Measurements from ENCODE around the gene MYH13.

MYH13 gene

GRCh38 chr17:10349403-10349802, 23.4 kb downstream of the MYH13 start:
- H3K4me3 ChIP-seq (ENCODE audit: insufficient read length, low read depth) = no peak overlapping the region
- peak; percentile 6 for DNase-seq (ENCODE audit: low read depth, low spot score)
- no peaks in the 10 kb centered on the region for H3K36me3 ChIP-seq (ENCODE audit: insufficient read depth, insufficient read length, low read length)
- H3K9me3 ChIP-seq (ENCODE audit: insufficient read depth, low read length) = no peaks in the 10 kb centered on the region
- no peak for TF ChIP-seq YY1 (IDR thresholded peaks at IDR 0.05; ENCODE audit: insufficient read depth, insufficient read length)
- TF ChIP-seq ZNF274 (IDR thresholded peaks at IDR 0.05; ENCODE audit: low read depth, low read length) = no peak
- TF ChIP-seq SUZ12 (IDR thresholded peaks at IDR 0.05; ENCODE audit: extremely low read depth, insufficient read depth, insufficient read length) = no peak
- no peak overlapping the region for H3K9ac ChIP-seq (ENCODE audit: insufficient read length, low read depth)
- no peaks in the 10 kb centered on the region for H3K27me3 ChIP-seq (ENCODE audit: insufficient read depth, insufficient read length)
- H3K4me1 ChIP-seq (ENCODE audit: insufficient read depth, insufficient read length) = no peaks in the 10 kb centered on the region

GRCh38 chr17:10344816-10345215, 28.0 kb downstream of the MYH13 start:
- H3K9me3 ChIP-seq (ENCODE audit: insufficient read depth, low read length) = no peaks in the 10 kb centered on the region
- H3K27me3 ChIP-seq (ENCODE audit: insufficient read depth, insufficient read length) = no peaks in the 10 kb centered on the region
- no peak for DNase-seq (ENCODE audit: low read depth, low spot score)
- no peak overlapping the region for H3K4me3 ChIP-seq (ENCODE audit: insufficient read length, low read depth)
- TF ChIP-seq YY1 (IDR thresholded peaks at IDR 0.05; ENCODE audit: insufficient read depth, insufficient read length) (no peak), SUZ12 (IDR thresholded peaks at IDR 0.05; ENCODE audit: extremely low read depth, insufficient read depth, insufficient read length) (no peak), ZNF274 (IDR thresholded peaks at IDR 0.05; ENCODE audit: low read depth, low read length) (no peak)
- no peaks in the 10 kb centered on the region for H3K36me3 ChIP-seq (ENCODE audit: insufficient read depth, insufficient read length, low read length)
- no peaks in the 10 kb centered on the region for H3K4me1 ChIP-seq (ENCODE audit: insufficient read depth, insufficient read length)
- H3K9ac ChIP-seq (ENCODE audit: insufficient read length, low read depth) = no peak overlapping the region

- DNase-seq (ENCODE audit: low read depth, low spot score) = no peak
- no peak overlapping the region for H3K4me3 ChIP-seq (ENCODE audit: insufficient read length, low read depth)
- H3K9ac ChIP-seq (ENCODE audit: insufficient read length, low read depth) = no peak overlapping the region
- H3K4me1 ChIP-seq (ENCODE audit: insufficient read depth, insufficient read length) = peaks cover 4% of the 10 kb centered on the region
- TF ChIP-seq ZNF274 (IDR thresholded peaks at IDR 0.05; ENCODE audit: low read depth, low read length) (no peak), SUZ12 (IDR thresholded peaks at IDR 0.05; ENCODE audit: extremely low read depth, insufficient read depth, insufficient read length) (no peak), YY1 (IDR thresholded peaks at IDR 0.05; ENCODE audit: insufficient read depth, insufficient read length) (no peak)
- no peaks in the 10 kb centered on the region for H3K36me3 ChIP-seq (ENCODE audit: insufficient read depth, insufficient read length, low read length)
- no peaks in the 10 kb centered on the region for H3K27me3 ChIP-seq (ENCODE audit: insufficient read depth, insufficient read length)
- no peaks in the 10 kb centered on the region for H3K9me3 ChIP-seq (ENCODE audit: insufficient read depth, low read length)
Measured at GRCh38 chr17:10339051-10339450, 33.8 kb downstream of the MYH13 start.

GRCh38 chr17:10337976-10338375, 34.8 kb downstream of the MYH13 start:
- TF ChIP-seq YY1 (IDR thresholded peaks at IDR 0.05; ENCODE audit: insufficient read depth, insufficient read length) = no peak
- H3K36me3 ChIP-seq (ENCODE audit: insufficient read depth, insufficient read length, low read length) = no peaks in the 10 kb centered on the region
- no peak for DNase-seq (ENCODE audit: low read depth, low spot score)

GRCh38 chr17:10337136-10337535, 35.7 kb downstream of the MYH13 start:
- no peaks in the 10 kb centered on the region for H3K27me3 ChIP-seq (ENCODE audit: insufficient read depth, insufficient read length)
- H3K4me3 ChIP-seq (ENCODE audit: insufficient read length, low read depth) = no peak overlapping the region
- no peaks in the 10 kb centered on the region for H3K9me3 ChIP-seq (ENCODE audit: insufficient read depth, low read length)
- no peak overlapping the region for H3K9ac ChIP-seq (ENCODE audit: insufficient read length, low read depth)
- no peak for DNase-seq (ENCODE audit: low read depth, low spot score)
- peaks cover 4% of the 10 kb centered on the region for H3K4me1 ChIP-seq (ENCODE audit: insufficient read depth, insufficient read length)
- H3K36me3 ChIP-seq (ENCODE audit: insufficient read depth, insufficient read length, low read length) = no peaks in the 10 kb centered on the region
- TF ChIP-seq SUZ12 (IDR thresholded peaks at IDR 0.05; ENCODE audit: extremely low read depth, insufficient read depth, insufficient read length) = no peak
- TF ChIP-seq ZNF274 (IDR thresholded peaks at IDR 0.05; ENCODE audit: low read depth, low read length) = no peak
- no peak for TF ChIP-seq YY1 (IDR thresholded peaks at IDR 0.05; ENCODE audit: insufficient read depth, insufficient read length)

More at GRCh38 chr17:10337976-10338375, 34.8 kb downstream of the MYH13 start:
- Histone ChIP-seq H3K4me3 (ENCODE audit: insufficient read length, low read depth) (no peak overlapping the region), H3K9me3 (ENCODE audit: insufficient read depth, low read length) (no peaks in the 10 kb centered on the region), H3K4me1 (ENCODE audit: insufficient read depth, insufficient read length) (peaks cover 4% of the 10 kb centered on the region), H3K27me3 (ENCODE audit: insufficient read depth, insufficient read length) (no peaks in the 10 kb centered on the region), H3K9ac (ENCODE audit: insufficient read length, low read depth) (no peak overlapping the region)

- H3K4me3 ChIP-seq (ENCODE audit: insufficient read length, low read depth) = no peak overlapping the region
- peaks cover 4% of the 10 kb centered on the region for H3K4me1 ChIP-seq (ENCODE audit: insufficient read depth, insufficient read length)
- no peak for TF ChIP-seq ZNF274 (IDR thresholded peaks at IDR 0.05; ENCODE audit: low read depth, low read length)
- TF ChIP-seq YY1 (IDR thresholded peaks at IDR 0.05; ENCODE audit: insufficient read depth, insufficient read length) = no peak
- no peak for TF ChIP-seq SUZ12 (IDR thresholded peaks at IDR 0.05; ENCODE audit: extremely low read depth, insufficient read depth, insufficient read length)
- H3K36me3 ChIP-seq (ENCODE audit: insufficient read depth, insufficient read length, low read length) = no peaks in the 10 kb centered on the region
- no peaks in the 10 kb centered on the region for H3K27me3 ChIP-seq (ENCODE audit: insufficient read depth, insufficient read length)
- peak; percentile 36 for DNase-seq (ENCODE audit: low read depth, low spot score)
- H3K9me3 ChIP-seq (ENCODE audit: insufficient read depth, low read length) = no peaks in the 10 kb centered on the region
- no peak overlapping the region for H3K9ac ChIP-seq (ENCODE audit: insufficient read length, low read depth)
Measured at GRCh38 chr17:10336393-10336792, 36.4 kb downstream of the MYH13 start.

GRCh38 chr17:10332515-10332914, 40.3 kb downstream of the MYH13 start:
- TF ChIP-seq ZNF274 (IDR thresholded peaks at IDR 0.05; ENCODE audit: low read depth, low read length) = no peak
- no peak for TF ChIP-seq SUZ12 (IDR thresholded peaks at IDR 0.05; ENCODE audit: extremely low read depth, insufficient read depth, insufficient read length)
- TF ChIP-seq YY1 (IDR thresholded peaks at IDR 0.05; ENCODE audit: insufficient read depth, insufficient read length) = no peak
- Histone ChIP-seq H3K36me3 (ENCODE audit: insufficient read depth, insufficient read length, low read length) (no peaks in the 10 kb centered on the region), H3K4me3 (ENCODE audit: insufficient read length, low read depth) (no peak overlapping the region), H3K27me3 (ENCODE audit: insufficient read depth, insufficient read length) (no peaks in the 10 kb centered on the region), H3K9ac (ENCODE audit: insufficient read length, low read depth) (no peak overlapping the region), H3K4me1 (ENCODE audit: insufficient read depth, insufficient read length) (peaks cover 4% of the 10 kb centered on the region), H3K9me3 (ENCODE audit: insufficient read depth, low read length) (no peaks in the 10 kb centered on the region)
- DNase-seq (ENCODE audit: low read depth, low spot score) = no peak
